ENCODE data around the gene PSMB7. TPM values are rescaled to one million over a fixed set of nuclear protein-coding genes. Genes with fewer than 3 reads are reported as not detected.

The PSMB7 gene
- total RNA-seq, 1 experiment from 2014 or later: 264 TPM

DNA sequence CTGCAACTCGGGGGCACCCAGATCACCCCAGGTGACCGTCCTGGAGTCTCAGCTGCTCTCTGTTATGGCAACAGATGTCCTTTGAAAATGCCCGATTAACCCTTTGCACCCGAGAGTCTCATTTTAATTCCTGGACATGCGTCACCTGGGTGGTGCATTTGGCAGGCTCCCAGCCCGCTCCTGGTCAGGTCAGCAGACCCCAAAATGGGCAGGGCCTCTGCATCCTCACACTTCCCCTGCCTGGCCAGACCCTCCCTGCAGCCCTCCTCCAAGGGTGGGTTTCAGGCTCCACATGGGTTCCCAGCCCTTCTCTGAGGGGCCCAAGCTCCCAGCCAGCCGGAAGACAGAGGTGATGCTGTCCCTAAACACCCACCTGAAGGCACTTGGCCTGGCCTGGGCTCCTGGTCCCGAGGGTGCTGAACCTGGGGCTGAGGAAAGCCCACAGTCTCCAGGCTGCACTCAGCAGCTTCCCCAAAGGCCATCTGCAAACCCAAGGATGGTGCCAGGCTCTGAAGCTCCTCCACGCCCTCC is 69.4 kb downstream of the PSMB7 start:
- H3K27ac Mint-ChIP-seq (ENCODE audit: low read depth, unreplicated experiment): no peak overlapping the region
- BruUV-seq (replicated peaks): no TSS peak
- no peaks in the 10 kb centered on the region for H3K27me3 Mint-ChIP-seq (ENCODE audit: insufficient read depth, unreplicated experiment)
- peaks cover 58% of the 10 kb centered on the region for H3K36me3 Mint-ChIP-seq (ENCODE audit: insufficient read depth, unreplicated experiment)
- POLR2A ChIA-PET: no interaction called here
- CTCF ChIA-PET: interaction anchor here (0.6 to 0.7 kb wide), 3 partner anchors 57 to 661 kb away, joined by 3 read pairs; no protein-coding TSS in a partner anchor
- intact Hi-C loops (cut with micrococcal nuclease): no loop called here
- peaks cover 8% of the 10 kb centered on the region for H3K4me1 Mint-ChIP-seq (ENCODE audit: insufficient read depth, unreplicated experiment)
- no peak for DNase-seq (ENCODE audit: unreplicated experiment)
- TF ChIP-seq, protein P1, sequence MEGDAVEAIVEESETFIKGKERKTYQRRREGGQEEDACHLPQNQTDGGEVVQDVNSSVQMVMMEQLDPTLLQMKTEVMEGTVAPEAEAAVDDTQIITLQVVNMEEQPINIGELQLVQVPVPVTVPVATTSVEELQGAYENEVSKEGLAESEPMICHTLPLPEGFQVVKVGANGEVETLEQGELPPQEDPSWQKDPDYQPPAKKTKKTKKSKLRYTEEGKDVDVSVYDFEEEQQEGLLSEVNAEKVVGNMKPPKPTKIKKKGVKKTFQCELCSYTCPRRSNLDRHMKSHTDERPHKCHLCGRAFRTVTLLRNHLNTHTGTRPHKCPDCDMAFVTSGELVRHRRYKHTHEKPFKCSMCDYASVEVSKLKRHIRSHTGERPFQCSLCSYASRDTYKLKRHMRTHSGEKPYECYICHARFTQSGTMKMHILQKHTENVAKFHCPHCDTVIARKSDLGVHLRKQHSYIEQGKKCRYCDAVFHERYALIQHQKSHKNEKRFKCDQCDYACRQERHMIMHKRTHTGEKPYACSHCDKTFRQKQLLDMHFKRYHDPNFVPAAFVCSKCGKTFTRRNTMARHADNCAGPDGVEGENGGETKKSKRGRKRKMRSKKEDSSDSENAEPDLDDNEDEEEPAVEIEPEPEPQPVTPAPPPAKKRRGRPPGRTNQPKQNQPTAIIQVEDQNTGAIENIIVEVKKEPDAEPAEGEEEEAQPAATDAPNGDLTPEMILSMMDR (IDR thresholded peaks at IDR 0.05; ENCODE audit: unreplicated experiment): no peak
- no peaks in the 10 kb centered on the region for H3K9me3 Mint-ChIP-seq (ENCODE audit: unreplicated experiment)
- H3K4me3 Mint-ChIP-seq (ENCODE audit: unreplicated experiment): no peak overlapping the region

DNA sequence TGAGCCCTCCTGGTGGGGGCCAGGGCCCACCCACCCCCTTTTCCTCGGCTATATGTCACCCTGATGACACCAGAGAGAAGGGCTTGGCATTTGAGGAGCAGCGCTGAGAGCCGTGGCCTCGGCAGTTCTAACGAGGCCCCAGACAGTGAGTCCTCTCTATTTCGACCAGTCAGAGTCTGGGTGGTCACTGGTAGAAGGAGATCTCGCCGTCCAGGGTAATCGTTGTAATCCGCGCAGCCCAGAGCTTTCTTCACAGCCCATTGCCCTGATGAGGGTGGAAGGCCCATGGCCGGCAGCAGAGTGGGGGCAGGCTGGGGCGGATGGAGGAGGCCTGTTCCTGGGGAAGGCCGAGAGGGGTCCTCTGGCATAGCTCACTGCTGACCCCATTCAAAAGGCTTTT is 70.2 kb downstream of the PSMB7 start:
- no peak for DNase-seq (ENCODE audit: unreplicated experiment)
- TF ChIP-seq, protein P1 (IDR thresholded peaks at IDR 0.05; ENCODE audit: unreplicated experiment): no peak
- peaks cover 51% of the 10 kb centered on the region for H3K36me3 Mint-ChIP-seq (ENCODE audit: insufficient read depth, unreplicated experiment)
- ChIA-PET POLR2A (interaction anchor here (1.2 kb wide), 1 partner anchor 21 kb away, joined by 3 read pairs; no protein-coding TSS in a partner anchor), CTCF (interaction anchor here (0.7 kb wide), 1 partner anchor 660 kb away, joined by 3 read pairs; no protein-coding TSS in a partner anchor)
- H3K4me3 Mint-ChIP-seq (ENCODE audit: unreplicated experiment): no peak overlapping the region
- peaks cover 8% of the 10 kb centered on the region for H3K4me1 Mint-ChIP-seq (ENCODE audit: insufficient read depth, unreplicated experiment)
- H3K27ac Mint-ChIP-seq (ENCODE audit: low read depth, unreplicated experiment): no peak overlapping the region
- no TSS peak for BruUV-seq (replicated peaks)
- H3K9me3 Mint-ChIP-seq (ENCODE audit: unreplicated experiment): no peaks in the 10 kb centered on the region
- intact Hi-C loops (cut with micrococcal nuclease): no loop called here
- H3K27me3 Mint-ChIP-seq (ENCODE audit: insufficient read depth, unreplicated experiment): no peaks in the 10 kb centered on the region

DNA sequence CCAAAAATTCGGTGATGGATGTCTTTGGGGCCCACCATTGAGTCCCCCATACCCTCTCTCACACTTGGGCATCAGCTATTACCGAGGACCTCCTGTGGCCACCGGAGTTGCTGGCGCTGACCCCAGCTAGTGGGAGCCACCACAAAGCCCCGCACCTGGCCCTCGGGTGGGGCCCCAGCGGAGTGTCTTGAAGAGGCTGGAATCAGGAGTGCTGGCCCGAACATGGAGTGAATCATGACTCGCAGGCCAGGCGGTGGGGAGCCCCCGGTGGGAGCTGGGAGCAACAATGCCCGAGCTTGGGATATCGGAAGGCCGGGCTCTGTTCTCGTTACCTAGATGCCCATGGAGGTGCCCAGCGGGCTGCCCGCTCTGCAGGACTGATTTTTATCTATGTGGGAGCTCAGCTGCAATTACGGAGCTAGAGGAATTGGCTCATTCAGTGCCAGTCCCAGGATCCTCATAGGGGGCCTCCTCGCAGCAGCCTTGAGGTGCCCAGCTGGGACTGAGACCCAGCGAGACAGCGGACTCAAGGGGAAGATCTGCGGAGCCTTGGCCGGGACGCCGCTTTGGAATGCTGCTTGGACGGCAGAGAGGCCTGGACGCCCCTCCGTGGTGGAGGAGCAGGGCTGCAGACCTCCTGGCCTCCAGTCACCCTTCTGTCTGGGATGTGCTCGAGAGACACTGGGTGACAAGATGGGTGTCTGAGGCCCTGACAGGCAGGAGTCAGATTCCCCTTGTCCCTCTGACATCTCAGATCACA is 70.8 kb downstream of the PSMB7 start:
- CTCF ChIA-PET: no interaction called here
- intact Hi-C loops (cut with micrococcal nuclease): no loop called here
- Mint-ChIP-seq H3K4me1 (ENCODE audit: insufficient read depth, unreplicated experiment) (peaks cover 8% of the 10 kb centered on the region), H3K27ac (ENCODE audit: low read depth, unreplicated experiment) (no peak overlapping the region), H3K36me3 (ENCODE audit: insufficient read depth, unreplicated experiment) (peaks cover 45% of the 10 kb centered on the region), H3K9me3 (ENCODE audit: unreplicated experiment) (no peaks in the 10 kb centered on the region), H3K27me3 (ENCODE audit: insufficient read depth, unreplicated experiment) (no peaks in the 10 kb centered on the region), H3K4me3 (ENCODE audit: unreplicated experiment) (no peak overlapping the region)
- TF ChIP-seq, protein P1 (IDR thresholded peaks at IDR 0.05; ENCODE audit: unreplicated experiment): no peak
- no peak for DNase-seq (ENCODE audit: unreplicated experiment)
- POLR2A ChIA-PET: interaction anchor here (1.2 kb wide), 1 partner anchor 22 kb away, joined by 3 read pairs; no protein-coding TSS in a partner anchor
- BruUV-seq (replicated peaks): no TSS peak

DNA sequence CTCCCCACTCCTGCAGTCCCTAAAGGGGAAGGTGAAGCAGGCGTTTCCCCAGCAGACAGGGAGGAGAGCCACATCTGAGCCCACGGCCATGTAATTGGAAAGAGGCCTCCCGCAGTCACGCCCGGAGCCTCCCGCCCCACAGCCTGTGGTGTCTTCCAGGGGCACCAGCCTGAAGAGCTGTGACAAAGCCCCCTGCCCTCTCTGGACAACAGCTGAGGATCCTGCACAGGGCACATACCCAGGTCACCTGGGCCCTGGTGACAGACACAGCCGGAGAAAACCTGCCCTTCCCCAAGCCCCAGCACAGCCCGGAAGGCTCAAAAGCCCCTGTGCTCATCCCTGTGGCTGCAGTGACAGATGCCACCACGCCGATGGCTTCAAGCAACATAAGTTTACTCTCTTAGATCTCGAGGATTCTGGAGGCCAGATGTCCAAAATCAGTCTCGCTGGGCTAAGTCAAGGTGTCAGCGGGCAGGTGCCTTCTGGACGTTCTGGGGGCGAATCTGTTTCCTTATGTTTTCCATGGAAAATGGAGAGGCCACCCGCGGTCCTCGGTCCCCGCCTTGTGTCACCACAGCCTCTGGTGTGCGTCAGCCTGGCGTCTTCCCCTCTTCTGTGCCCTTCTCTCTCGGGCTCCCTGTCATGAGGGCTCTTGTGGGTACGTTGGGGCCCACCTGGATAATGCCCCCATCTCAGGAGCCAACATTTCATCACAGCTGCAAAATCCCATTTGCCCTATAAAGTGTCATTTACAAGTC is 71.5 kb downstream of the PSMB7 start:
- H3K9me3 Mint-ChIP-seq (ENCODE audit: unreplicated experiment): no peaks in the 10 kb centered on the region
- DNase-seq (ENCODE audit: unreplicated experiment): no peak
- H3K27me3 Mint-ChIP-seq (ENCODE audit: insufficient read depth, unreplicated experiment): no peaks in the 10 kb centered on the region
- no TSS peak for BruUV-seq (replicated peaks)
- H3K4me1 Mint-ChIP-seq (ENCODE audit: insufficient read depth, unreplicated experiment): peaks cover 8% of the 10 kb centered on the region
- ChIA-PET POLR2A (interaction anchor here (0.6 to 1.2 kb wide), 2 partner anchors 23 to 266 kb away, joined by 3 read pairs; no protein-coding TSS in a partner anchor), CTCF (interaction anchor here (1.2 kb wide), 1 partner anchor 221 kb away, joined by 4 read pairs; no protein-coding TSS in a partner anchor)
- no peak overlapping the region for H3K27ac Mint-ChIP-seq (ENCODE audit: low read depth, unreplicated experiment)
- peaks cover 38% of the 10 kb centered on the region for H3K36me3 Mint-ChIP-seq (ENCODE audit: insufficient read depth, unreplicated experiment)
- no peak overlapping the region for H3K4me3 Mint-ChIP-seq (ENCODE audit: unreplicated experiment)
- TF ChIP-seq, protein P1 (IDR thresholded peaks at IDR 0.05; ENCODE audit: unreplicated experiment): no peak
- intact Hi-C loops (cut with micrococcal nuclease): loop anchor here (2.0 kb wide), 1 partner anchor 217 kb away; no protein-coding TSS in a partner anchor

Data from MCF 10A (cell line).